IMR-90 (cell line): ENCODE results near the gene PFKFB2. TPM values are rescaled to one million over a fixed set of nuclear protein-coding genes. Genes with fewer than 3 reads are reported as not detected.
"Not testable (repeated sequence)": the region's sequence is repeated elsewhere in the genome, so short reads cannot be mapped to it uniquely, and the experiment has no call there.

Source experiments
- ATAC-seq: fragments of 200-7000 bp; cut with Tn5 transposase; 2 replicates; pipeline ENCODE4 v1.9.1; 2020; ENCODE audit warnings: low read depth, mild to moderate bottlenecking, moderate library complexity
- BruUV-seq: library from RNA; stranded (reverse); fragments of 400-500 nt; replicated peaks from 2 replicates; lab custom pipeline; 2021; lab: Mats Ljungman, UMichigan
- CTCF ChIA-PET: fragments of 300-600 bp; formaldehyde crosslinking; extraction: SDS; loops from one replicate; lab custom pipeline; 2021; ENCODE audit warnings: antibody characterized with exemption; lab: Yijun Ruan, JAX
- POLR2A ChIA-PET: fragments of 300-600 bp; sonication (Branson Sonifier 250); formaldehyde crosslinking; loops from one replicate; lab custom pipeline; 2022; ENCODE audit warnings: antibody characterized with exemption; ENCODE audit not compliant: unreplicated experiment; lab: Charles Lee
- DNase-seq: peaks from one replicate; pipeline ENCODE4 v3.0.0; 2013
- H2AFZ ChIP-seq: replicated peaks from 2 replicates; pipeline ENCODE3; 2013; ENCODE audit warnings: low read length, mild to moderate bottlenecking; ENCODE audit not compliant: poor library complexity
- H2AK5ac ChIP-seq: 2 replicates; pipeline ENCODE4 v1.6.1; 2013; ENCODE audit warnings: low read depth, low read length, inconsistent platforms
- H2AK9ac ChIP-seq: replicated peaks from 2 replicates; pipeline ENCODE3; 2013; ENCODE audit warnings: mild to moderate bottlenecking, low read depth, low read length, moderate library complexity; ENCODE audit not compliant: poor library complexity
- H2BK120ac ChIP-seq: 2 replicates; pipeline ENCODE4 v1.6.1; 2013; ENCODE audit warnings: low read depth, low read length, inconsistent platforms
- H2BK15ac ChIP-seq: 3 replicates; pipeline ENCODE4 v1.6.1; 2013; ENCODE audit warnings: low read depth, low read length, inconsistent platforms
- H2BK20ac ChIP-seq: 2 replicates; pipeline ENCODE4 v1.6.1; 2013; ENCODE audit warnings: low read depth, mild to moderate bottlenecking, inconsistent platforms, low read length, moderate library complexity
- H2BK5ac ChIP-seq: 2 replicates; pipeline ENCODE4 v1.6.1; 2013; ENCODE audit warnings: mild to moderate bottlenecking, low read depth, low read length, inconsistent platforms; ENCODE audit not compliant: poor library complexity, severe bottlenecking
- H3K14ac ChIP-seq: replicated peaks from 2 replicates; pipeline ENCODE4 v1.6.1; 2013; ENCODE audit warnings: low read depth, low read length, inconsistent platforms
- H3K18ac ChIP-seq: 2 replicates; pipeline ENCODE4 v1.6.1; 2013; ENCODE audit warnings: low read depth, low read length, control low read depth
- H3K23ac ChIP-seq: 2 replicates; pipeline ENCODE4 v1.6.1; 2013; ENCODE audit warnings: low read depth, low read length, inconsistent platforms
- H3K27ac ChIP-seq: 2 replicates; pipeline ENCODE4 v1.5.1; 2013; ENCODE audit warnings: mild to moderate bottlenecking, control low read depth, low read length; ENCODE audit not compliant: insufficient read depth
- H3K27me3 ChIP-seq: 2 replicates; pipeline ENCODE4 v1.6.1; 2013; ENCODE audit warnings: low read length; ENCODE audit not compliant: control insufficient read depth, insufficient read depth
- H3K36me3 ChIP-seq: 2 replicates; pipeline ENCODE4 v1.6.1; 2013; ENCODE audit warnings: low read length, mixed read lengths; ENCODE audit not compliant: control insufficient read depth, insufficient read depth
- H3K4ac ChIP-seq: 2 replicates; pipeline ENCODE4 v1.6.1; 2013; ENCODE audit warnings: low read depth, low read length, inconsistent platforms
- H3K4me1 ChIP-seq: 2 replicates; pipeline ENCODE4 v1.6.1; 2013; ENCODE audit warnings: low read length, mixed read lengths; ENCODE audit not compliant: control insufficient read depth, insufficient read depth
- H3K4me2 ChIP-seq: 2 replicates; pipeline ENCODE4 v1.6.1; 2013; ENCODE audit warnings: low read depth, mild to moderate bottlenecking, control low read depth, low read length, moderate library complexity
- H3K4me3 ChIP-seq: 2 replicates; pipeline ENCODE4 v1.5.1; 2013; ENCODE audit warnings: low read depth, mild to moderate bottlenecking, control low read depth, low read length, moderate library complexity; ENCODE audit not compliant: insufficient read depth
- H3K56ac ChIP-seq: 2 replicates; pipeline ENCODE4 v1.6.1; 2013; ENCODE audit warnings: low read length, inconsistent platforms; ENCODE audit not compliant: insufficient read depth; ENCODE audit errors: extremely low read depth
- H3K79me1 ChIP-seq, 2 experiments: 2 replicates each; pipeline ENCODE4 v1.6.1; 2013; ENCODE audit warnings: low read length in 2 of 2, inconsistent platforms in 1 of 2, low read depth in 1 of 2
- H3K9ac ChIP-seq: 2 replicates; pipeline ENCODE4 v1.6.1; 2013; ENCODE audit warnings: low read depth, low read length, control low read depth
- H3K9me1 ChIP-seq: 2 replicates; pipeline ENCODE4 v1.6.1; 2013; ENCODE audit warnings: low read length, inconsistent platforms; ENCODE audit not compliant: insufficient read depth
- H3K9me3 ChIP-seq: 2 replicates; pipeline ENCODE4 v1.6.1; 2013; ENCODE audit warnings: low read length; ENCODE audit not compliant: control insufficient read depth, insufficient read depth
- H4K20me1 ChIP-seq: 2 replicates; pipeline ENCODE4 v1.6.1; 2013; ENCODE audit warnings: low read length, inconsistent platforms; ENCODE audit not compliant: insufficient read depth
- H4K5ac ChIP-seq: 2 replicates; pipeline ENCODE4 v1.6.1; 2013; ENCODE audit warnings: mild to moderate bottlenecking, low read depth, low read length, control low read depth
- H4K8ac ChIP-seq, 2 experiments: 2 replicates each; pipeline ENCODE4 v1.6.1; 2013; ENCODE audit warnings: low read depth in 2 of 2, low read length in 2 of 2, control low read depth in 1 of 2, inconsistent platforms in 1 of 2
- H4K91ac ChIP-seq: 2 replicates; pipeline ENCODE4 v1.6.1; 2013; ENCODE audit warnings: low read depth, low read length, inconsistent platforms; ENCODE audit not compliant: insufficient read depth
- MAFK ChIP-seq: IDR thresholded peaks from 2 replicates; pipeline ENCODE4 v1.6.1; 2012; ENCODE audit warnings: low read depth, low read length, improper control_type of control experiment
- SMC3 ChIP-seq: fragments of 150-350 bp; IDR thresholded peaks from 2 replicates; pipeline ENCODE4 v1.6.1; 2016; ENCODE audit warnings: low read depth, mild to moderate bottlenecking, antibody characterized with exemption, low read length, moderate library complexity
- WGBS, 2 experiments: methylation state at CpG; one replicate each; pipeline versions ENCODE4 v1.1.5 to v1.1.7; 2013; ENCODE audit warnings: missing lambda C conversion rate in 2 of 2; ENCODE audit not compliant: insufficient read length in 1 of 2; ENCODE audit errors: extremely low coverage in 2 of 2; 5-methylcytosine and 5-hydroxymethylcytosine counted together
- dilution Hi-C: fragments of 300-500 bp; cut with HindIII; formaldehyde crosslinking; loops from one replicate; pipeline ENCODE4 v1.14.3; 2018; ENCODE audit warnings: low sequenced_read_pairs; ENCODE audit not compliant: unreplicated experiment
- in situ Hi-C: fragments of 300-500 bp; cut with MboI; formaldehyde crosslinking; loops from 3 replicates; pipeline ENCODE4 v1.14.3; 2019; ENCODE audit warnings: low sequenced_read_pairs, inconsistent platforms, mixed read lengths
- intact Hi-C: fragments of 100-400 bp; cut with micrococcal nuclease; formaldehyde crosslinking; loops from 2 replicates; pipeline ENCODE4 v1.10.0; 2022
- polyA plus RNA-seq, 3 experiments: library from polyadenylated mRNA; depleted of rRNA; stranded (reverse); fragments of >200 nt; gene quantifications; 2 replicates each; pipeline ENCODE4 v1.2.3, GENCODE V29; 2012; ENCODE audit warnings: low replicate concordance in 1 of 3
- total RNA-seq: library from RNA; depleted of rRNA; stranded (reverse); fragments of >200 nt; gene quantifications from 2 replicates; pipeline ENCODE4 v1.2.3, GENCODE V29; 2012

The PFKFB2 gene
- total and polyA plus RNA-seq, 2 of the 4 experiments (the other 2 are of a cell fraction), result 0.62 to 1.3 TPM

- H2AK9ac ChIP-seq, result no peak overlapping the region
- no peaks in the 10 kb centered on the region for H3K27me3 ChIP-seq
- no peak overlapping the region for H3K56ac ChIP-seq
- ATAC-seq, result peak; percentile 60
- no peak overlapping the region for H3K4me3 ChIP-seq
- no peak overlapping the region for H3K14ac ChIP-seq
- no peak overlapping the region for H3K9ac ChIP-seq
- no peak overlapping the region for H2AFZ ChIP-seq
- no peak overlapping the region for H3K18ac ChIP-seq
- H2BK120ac ChIP-seq, result no peak overlapping the region
- no peak overlapping the region for H4K8ac ChIP-seq
- POLR2A ChIA-PET, result interaction anchor here (0.7 kb wide), 1 partner anchor 13 kb away, joined by 3 read pairs; the partner anchor contains the start of gene PFKFB2
- intact Hi-C loops, result no loop called here
- in situ Hi-C loops, result no loop called here
- CTCF ChIA-PET, result no interaction called here
- no peak overlapping the region for H3K23ac ChIP-seq
- H4K91ac ChIP-seq, result no peak overlapping the region
- peaks cover 0 to 2% of the 10 kb centered on the region in 2 experiments; a peak in 1 of 4 replicates for H3K79me1 ChIP-seq
- no peak overlapping the region for H3K4ac ChIP-seq
- no peak overlapping the region for H2AK5ac ChIP-seq
- no peaks in the 10 kb centered on the region for H3K9me3 ChIP-seq
- no peak overlapping the region for H3K4me2 ChIP-seq
- no peaks in the 10 kb centered on the region for H4K20me1 ChIP-seq
- no peak overlapping the region for H3K27ac ChIP-seq
- H3K36me3 ChIP-seq, result no peaks in the 10 kb centered on the region
- H3K4me1 ChIP-seq, result peaks cover 2% of the 10 kb centered on the region
- no peak overlapping the region for H2BK15ac ChIP-seq
- H2BK20ac ChIP-seq, result no peak overlapping the region
- H2BK5ac ChIP-seq, result peak overlapping the region; percentile 6
- no peak overlapping the region for H4K5ac ChIP-seq
- WGBS, 2 experiments, result no CpG with 5 or more reads among the region's 3 CpGs
- peak; percentile 43 for DNase-seq
- H3K9me1 ChIP-seq, result peaks cover 5% of the 10 kb centered on the region; the same call in 1 of the 2 replicates
- TF ChIP-seq MAFK (no peak), SMC3 (no peak)
- dilution Hi-C loops, result no loop called here
- no TSS peak for BruUV-seq
These were observed 12.9 kb upstream of the PFKFB2 start for GRCh38 chr1:207040181-207040533.

DNA sequence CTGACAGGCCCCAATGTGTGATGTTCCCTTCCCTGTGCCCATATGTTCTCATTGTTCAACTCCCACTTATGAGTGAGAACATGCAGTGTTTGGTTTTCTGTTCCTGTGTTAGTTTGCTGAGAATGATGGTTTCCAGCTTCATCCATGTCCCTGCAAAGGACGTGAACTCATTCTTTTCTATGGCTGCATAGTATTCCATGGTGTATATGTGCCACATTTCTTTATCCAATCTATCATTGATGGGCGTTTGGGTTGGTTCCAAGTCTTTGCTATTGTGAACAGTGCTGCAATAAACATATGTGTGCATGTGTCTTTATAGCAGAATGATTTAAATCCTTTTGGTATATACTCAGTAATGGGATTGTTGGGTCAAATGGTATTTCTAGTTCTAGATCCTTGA, 11.7 kb upstream of the PFKFB2 start:
- H2AK5ac ChIP-seq, dilution Hi-C loops, POLR2A ChIA-PET, H4K8ac ChIP-seq, in situ Hi-C loops, H3K79me1 ChIP-seq, H4K20me1 ChIP-seq, H3K9ac ChIP-seq, H4K5ac ChIP-seq, H3K4me1 ChIP-seq, H3K27me3 ChIP-seq, intact Hi-C loops, H3K27ac ChIP-seq, H4K91ac ChIP-seq, CTCF ChIA-PET, H3K4ac ChIP-seq, BruUV-seq, H3K18ac ChIP-seq, H2AK9ac ChIP-seq, H3K9me3 ChIP-seq, H2BK5ac ChIP-seq, H2BK15ac ChIP-seq, H3K4me2 ChIP-seq, H2AFZ ChIP-seq, ATAC-seq, H3K9me1 ChIP-seq, H3K56ac ChIP-seq, H3K14ac ChIP-seq, DNase-seq, H3K23ac ChIP-seq, H2BK120ac ChIP-seq, H3K36me3 ChIP-seq, H3K4me3 ChIP-seq, H2BK20ac ChIP-seq: not testable (repeated sequence)
- no CpG with 5 or more reads among the region's 2 CpGs for WGBS, 2 experiments
